GM12892 (cell line): ENCODE measurements around the gene CIAO1.

ENCODE experiments used
- DNase-seq: peaks from one replicate; pipeline ENCODE4 v3.0.0; 2011; ENCODE audit not compliant: insufficient read length
- FAIRE-seq: peaks from 2 replicates; lab custom pipeline; 2011; peaks lifted over from hg19 to GRCh38; lab: Jason Lieb, UNC
- POLR2A ChIP-seq: IDR thresholded peaks from 2 replicates; pipeline ENCODE4 v1.6.1; 2011; ENCODE audit warnings: low read depth, low read length, control low read depth
- POLR2AphosphoS5 ChIP-seq: IDR thresholded peaks from 2 replicates; pipeline ENCODE4 v1.6.1; 2011; ENCODE audit warnings: low read depth, low read length, control low read depth
- TAF1 ChIP-seq: IDR thresholded peaks from 2 replicates; pipeline ENCODE4 v1.6.1; 2011; ENCODE audit warnings: low read depth, mild to moderate bottlenecking, control low read depth, low read length, borderline replicate concordance

The CIAO1 gene

GRCh38 chr2:96262306-96262705 lies 3.7 kb upstream of the CIAO1 start:
- DNase-seq = no peak
- FAIRE-seq = no peak
- no peak for TF ChIP-seq POLR2AphosphoS5
- TF ChIP-seq TAF1 = no peak
- no peak for TF ChIP-seq POLR2A

GRCh38 chr2:96264086-96264485 lies 1.9 kb upstream of the CIAO1 start:
- TF ChIP-seq POLR2AphosphoS5 (no peak), POLR2A (no peak), TAF1 (no peak)
- FAIRE-seq (no peak), DNase-seq (no peak)

- peak; percentile 41 for DNase-seq
These were observed 1.2 kb upstream of the CIAO1 start for GRCh38 chr2:96264656-96265348.

GRCh38 chr2:96265349-96265839 lies 631 bp upstream of the CIAO1 start:
- FAIRE-seq (no peak), DNase-seq (no peak)
- no peak for TF ChIP-seq TAF1
- TF ChIP-seq POLR2AphosphoS5 = no peak
- TF ChIP-seq POLR2A = no peak

More at GRCh38 chr2:96264656-96265348, 1.2 kb upstream of the CIAO1 start:
- FAIRE-seq = no peak
- TF ChIP-seq TAF1 = no peak
- TF ChIP-seq POLR2A = no peak
- TF ChIP-seq POLR2AphosphoS5 = no peak

- FAIRE-seq (no peak), DNase-seq (no peak)
- no peak for TF ChIP-seq POLR2AphosphoS5
- TF ChIP-seq POLR2A = no peak
- TF ChIP-seq TAF1 = no peak
These were observed 1.3 kb downstream of the CIAO1 start for GRCh38 chr2:96267159-96267971.

- FAIRE-seq = no peak
These were observed 6.0 kb downstream of the CIAO1 start for GRCh38 chr2:96271995-96272394.

GRCh38 chr2:96273763-96274162 lies 7.7 kb downstream of the CIAO1 start:
- no peak for DNase-seq
- TF ChIP-seq POLR2AphosphoS5 (no peak), TAF1 (no peak), POLR2A (no peak)
- no peak for FAIRE-seq

More at GRCh38 chr2:96271995-96272394, 6.0 kb downstream of the CIAO1 start:
- DNase-seq = no peak
- no peak; the same call in 1 of the 2 replicates for TF ChIP-seq POLR2A
- no peak for TF ChIP-seq POLR2AphosphoS5
- no peak for TF ChIP-seq TAF1

- no peak for FAIRE-seq
- no peak for TF ChIP-seq TAF1
- peak; percentile 61 for TF ChIP-seq POLR2AphosphoS5
These were observed 8.5 kb downstream of the CIAO1 start for GRCh38 chr2:96274355-96275056.

GRCh38 chr2:96276787-96277499 lies 10.9 kb downstream of the CIAO1 start:
- FAIRE-seq (no peak), DNase-seq (no peak)
- TF ChIP-seq TAF1 (no peak), POLR2A (no peak), POLR2AphosphoS5 (no peak)

More at GRCh38 chr2:96274355-96275056, 8.5 kb downstream of the CIAO1 start:
- no peak for DNase-seq

GRCh38 chr2:96287273-96287856 lies 21.3 kb downstream of the CIAO1 start:
- no peak for DNase-seq
- no peak for FAIRE-seq
- TF ChIP-seq POLR2A = no peak
- no peak for TF ChIP-seq POLR2AphosphoS5
- TF ChIP-seq TAF1 = no peak
